ENCODE data around the gene CACNA1D. TPM values are rescaled to one million over a fixed set of nuclear protein-coding genes. Genes with fewer than 3 reads are reported as not detected.

The CACNA1D gene
- total and polyA plus RNA-seq, 9 of the 15 experiments (the other 6 are each of a cell fraction or from before 2014, with no cell fraction given): 0.29 TPM; not detected in 8

DNA sequence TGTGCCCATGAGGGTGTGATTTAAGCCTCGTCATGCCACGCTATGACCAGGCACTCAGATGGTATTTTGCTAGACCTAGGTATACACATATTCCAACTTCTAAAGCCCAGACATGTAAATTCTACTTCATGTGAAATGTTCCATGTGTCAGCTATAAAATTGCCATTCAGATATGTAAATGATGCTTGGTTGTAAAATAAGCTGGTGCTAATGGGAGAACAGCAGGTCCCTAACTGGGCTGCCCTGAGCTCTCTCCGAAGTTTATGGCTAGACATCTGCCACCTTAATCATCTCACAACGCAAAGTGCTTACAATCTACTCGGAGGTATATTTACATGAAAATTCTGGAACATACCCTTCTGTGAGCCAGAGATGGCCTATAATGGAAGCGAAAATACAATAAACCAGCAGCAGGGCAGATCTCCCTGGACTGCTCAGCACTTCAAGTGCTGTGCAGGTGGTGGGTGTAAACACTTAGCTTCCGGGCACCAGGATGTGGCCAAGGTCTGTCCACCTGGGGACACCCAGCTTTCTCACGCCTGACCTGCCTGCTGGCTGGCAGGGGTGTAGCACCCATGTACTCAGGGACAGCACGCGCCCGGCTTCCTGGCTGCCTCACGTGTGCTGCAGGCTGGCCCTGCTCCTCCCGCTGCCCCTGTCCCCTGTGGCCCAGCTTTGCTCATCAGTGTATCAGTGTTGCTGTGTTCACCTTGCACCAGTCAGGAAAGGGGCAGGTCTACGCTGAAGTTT, 269.8 kb downstream of the CACNA1D start:
- no peak overlapping the region for H3K27ac ChIP-seq (ENCODE audit: extremely low read depth, low read depth, low read length)
- H2AFZ ChIP-seq (ENCODE audit: low read depth, low read length): no peak overlapping the region
- H4K20me1 ChIP-seq (replicated peaks; ENCODE audit: control insufficient read depth, insufficient read depth, low read length): no peaks in the 10 kb centered on the region
- no peaks in the 10 kb centered on the region for H3K9me3 ChIP-seq (replicated peaks; ENCODE audit: control insufficient read depth, insufficient read depth, low read depth, low read length)
- in situ Hi-C loops (cut with MboI) (no loop called here), intact Hi-C loops (cut with micrococcal nuclease) (no loop called here)
- H3K4me1 ChIP-seq (replicated peaks in 1 of 2; ENCODE audit: control insufficient read depth in 2 of 2, insufficient read depth in 2 of 2, low read length in 2 of 2): no peaks in the 10 kb centered on the region
- H3K4me2 ChIP-seq (ENCODE audit: insufficient read depth, low read length): no peak overlapping the region
- no peak overlapping the region for H3K4me3 ChIP-seq
- TF ChIP-seq MCM5 (IDR thresholded peaks at IDR 0.05; ENCODE audit: low read depth) (no peak), ESRRA (IDR thresholded peaks at IDR 0.05; ENCODE audit: borderline replicate concordance, low read depth) (no peak), SMARCB1 (IDR thresholded peaks at IDR 0.05; ENCODE audit: insufficient read length, low read depth) (no peak), HNRNPUL1 (IDR thresholded peaks at IDR 0.05; ENCODE audit: low read length) (no peak), PTTG1 (tag; IDR thresholded peaks at IDR 0.05; ENCODE audit: low read depth) (no peak)
- TF ChIP-seq, protein P1, sequence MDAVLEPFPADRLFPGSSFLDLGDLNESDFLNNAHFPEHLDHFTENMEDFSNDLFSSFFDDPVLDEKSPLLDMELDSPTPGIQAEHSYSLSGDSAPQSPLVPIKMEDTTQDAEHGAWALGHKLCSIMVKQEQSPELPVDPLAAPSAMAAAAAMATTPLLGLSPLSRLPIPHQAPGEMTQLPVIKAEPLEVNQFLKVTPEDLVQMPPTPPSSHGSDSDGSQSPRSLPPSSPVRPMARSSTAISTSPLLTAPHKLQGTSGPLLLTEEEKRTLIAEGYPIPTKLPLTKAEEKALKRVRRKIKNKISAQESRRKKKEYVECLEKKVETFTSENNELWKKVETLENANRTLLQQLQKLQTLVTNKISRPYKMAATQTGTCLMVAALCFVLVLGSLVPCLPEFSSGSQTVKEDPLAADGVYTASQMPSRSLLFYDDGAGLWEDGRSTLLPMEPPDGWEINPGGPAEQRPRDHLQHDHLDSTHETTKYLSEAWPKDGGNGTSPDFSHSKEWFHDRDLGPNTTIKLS (IDR thresholded peaks at IDR 0.05; ENCODE audit: borderline replicate concordance, low read depth): no peak
- TF ChIP-seq, protein P2, sequence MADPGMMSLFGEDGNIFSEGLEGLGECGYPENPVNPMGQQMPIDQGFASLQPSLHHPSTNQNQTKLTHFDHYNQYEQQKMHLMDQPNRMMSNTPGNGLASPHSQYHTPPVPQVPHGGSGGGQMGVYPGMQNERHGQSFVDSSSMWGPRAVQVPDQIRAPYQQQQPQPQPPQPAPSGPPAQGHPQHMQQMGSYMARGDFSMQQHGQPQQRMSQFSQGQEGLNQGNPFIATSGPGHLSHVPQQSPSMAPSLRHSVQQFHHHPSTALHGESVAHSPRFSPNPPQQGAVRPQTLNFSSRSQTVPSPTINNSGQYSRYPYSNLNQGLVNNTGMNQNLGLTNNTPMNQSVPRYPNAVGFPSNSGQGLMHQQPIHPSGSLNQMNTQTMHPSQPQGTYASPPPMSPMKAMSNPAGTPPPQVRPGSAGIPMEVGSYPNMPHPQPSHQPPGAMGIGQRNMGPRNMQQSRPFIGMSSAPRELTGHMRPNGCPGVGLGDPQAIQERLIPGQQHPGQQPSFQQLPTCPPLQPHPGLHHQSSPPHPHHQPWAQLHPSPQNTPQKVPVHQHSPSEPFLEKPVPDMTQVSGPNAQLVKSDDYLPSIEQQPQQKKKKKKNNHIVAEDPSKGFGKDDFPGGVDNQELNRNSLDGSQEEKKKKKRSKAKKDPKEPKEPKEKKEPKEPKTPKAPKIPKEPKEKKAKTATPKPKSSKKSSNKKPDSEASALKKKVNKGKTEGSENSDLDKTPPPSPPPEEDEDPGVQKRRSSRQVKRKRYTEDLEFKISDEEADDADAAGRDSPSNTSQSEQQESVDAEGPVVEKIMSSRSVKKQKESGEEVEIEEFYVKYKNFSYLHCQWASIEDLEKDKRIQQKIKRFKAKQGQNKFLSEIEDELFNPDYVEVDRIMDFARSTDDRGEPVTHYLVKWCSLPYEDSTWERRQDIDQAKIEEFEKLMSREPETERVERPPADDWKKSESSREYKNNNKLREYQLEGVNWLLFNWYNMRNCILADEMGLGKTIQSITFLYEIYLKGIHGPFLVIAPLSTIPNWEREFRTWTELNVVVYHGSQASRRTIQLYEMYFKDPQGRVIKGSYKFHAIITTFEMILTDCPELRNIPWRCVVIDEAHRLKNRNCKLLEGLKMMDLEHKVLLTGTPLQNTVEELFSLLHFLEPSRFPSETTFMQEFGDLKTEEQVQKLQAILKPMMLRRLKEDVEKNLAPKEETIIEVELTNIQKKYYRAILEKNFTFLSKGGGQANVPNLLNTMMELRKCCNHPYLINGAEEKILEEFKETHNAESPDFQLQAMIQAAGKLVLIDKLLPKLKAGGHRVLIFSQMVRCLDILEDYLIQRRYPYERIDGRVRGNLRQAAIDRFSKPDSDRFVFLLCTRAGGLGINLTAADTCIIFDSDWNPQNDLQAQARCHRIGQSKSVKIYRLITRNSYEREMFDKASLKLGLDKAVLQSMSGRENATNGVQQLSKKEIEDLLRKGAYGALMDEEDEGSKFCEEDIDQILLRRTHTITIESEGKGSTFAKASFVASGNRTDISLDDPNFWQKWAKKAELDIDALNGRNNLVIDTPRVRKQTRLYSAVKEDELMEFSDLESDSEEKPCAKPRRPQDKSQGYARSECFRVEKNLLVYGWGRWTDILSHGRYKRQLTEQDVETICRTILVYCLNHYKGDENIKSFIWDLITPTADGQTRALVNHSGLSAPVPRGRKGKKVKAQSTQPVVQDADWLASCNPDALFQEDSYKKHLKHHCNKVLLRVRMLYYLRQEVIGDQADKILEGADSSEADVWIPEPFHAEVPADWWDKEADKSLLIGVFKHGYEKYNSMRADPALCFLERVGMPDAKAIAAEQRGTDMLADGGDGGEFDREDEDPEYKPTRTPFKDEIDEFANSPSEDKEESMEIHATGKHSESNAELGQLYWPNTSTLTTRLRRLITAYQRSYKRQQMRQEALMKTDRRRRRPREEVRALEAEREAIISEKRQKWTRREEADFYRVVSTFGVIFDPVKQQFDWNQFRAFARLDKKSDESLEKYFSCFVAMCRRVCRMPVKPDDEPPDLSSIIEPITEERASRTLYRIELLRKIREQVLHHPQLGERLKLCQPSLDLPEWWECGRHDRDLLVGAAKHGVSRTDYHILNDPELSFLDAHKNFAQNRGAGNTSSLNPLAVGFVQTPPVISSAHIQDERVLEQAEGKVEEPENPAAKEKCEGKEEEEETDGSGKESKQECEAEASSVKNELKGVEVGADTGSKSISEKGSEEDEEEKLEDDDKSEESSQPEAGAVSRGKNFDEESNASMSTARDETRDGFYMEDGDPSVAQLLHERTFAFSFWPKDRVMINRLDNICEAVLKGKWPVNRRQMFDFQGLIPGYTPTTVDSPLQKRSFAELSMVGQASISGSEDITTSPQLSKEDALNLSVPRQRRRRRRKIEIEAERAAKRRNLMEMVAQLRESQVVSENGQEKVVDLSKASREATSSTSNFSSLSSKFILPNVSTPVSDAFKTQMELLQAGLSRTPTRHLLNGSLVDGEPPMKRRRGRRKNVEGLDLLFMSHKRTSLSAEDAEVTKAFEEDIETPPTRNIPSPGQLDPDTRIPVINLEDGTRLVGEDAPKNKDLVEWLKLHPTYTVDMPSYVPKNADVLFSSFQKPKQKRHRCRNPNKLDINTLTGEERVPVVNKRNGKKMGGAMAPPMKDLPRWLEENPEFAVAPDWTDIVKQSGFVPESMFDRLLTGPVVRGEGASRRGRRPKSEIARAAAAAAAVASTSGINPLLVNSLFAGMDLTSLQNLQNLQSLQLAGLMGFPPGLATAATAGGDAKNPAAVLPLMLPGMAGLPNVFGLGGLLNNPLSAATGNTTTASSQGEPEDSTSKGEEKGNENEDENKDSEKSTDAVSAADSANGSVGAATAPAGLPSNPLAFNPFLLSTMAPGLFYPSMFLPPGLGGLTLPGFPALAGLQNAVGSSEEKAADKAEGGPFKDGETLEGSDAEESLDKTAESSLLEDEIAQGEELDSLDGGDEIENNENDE (IDR thresholded peaks at IDR 0.05; ENCODE audit: low read depth, low read length): no peak
- ChIA-PET CTCF (ENCODE audit: low intra/inter-chr PET ratio) (no interaction called here), POLR2A (interaction anchor here (0.6 kb wide), 2 partner anchors 9 to 110 kb away, joined by 3 read pairs; no protein-coding TSS in a partner anchor)
- no peak overlapping the region for H3K9ac ChIP-seq (ENCODE audit: insufficient read depth in 1 of 2, low read depth in 2 of 2, low read length in 2 of 2)
- 7% methylated on average over 13 of the region's 14 CpGs for WGBS (ENCODE audit: insufficient coverage, low coverage, missing lambda C conversion rate)
- no peaks in the 10 kb centered on the region for H3K79me2 ChIP-seq (ENCODE audit: control insufficient read depth, insufficient read depth, low read length)
- no peaks in the 10 kb centered on the region for H3K9me1 ChIP-seq (ENCODE audit: control insufficient read depth, insufficient read depth, low read length)
- no peak for DNase-seq (ENCODE audit: extremely low read depth in 1 of 4, low spot score in 3 of 4)
- no peak for FAIRE-seq
- BruUV-seq (replicated peaks): no TSS peak
- H3K27me3 ChIP-seq (ENCODE audit: control insufficient read depth in 2 of 2, insufficient read depth in 2 of 2, low read length in 2 of 2): peaks cover 0 to 51% of the 10 kb centered on the region in 2 experiments; a peak in 3 of 5 replicates
- ATAC-seq: no peak
- no peaks in the 10 kb centered on the region for H3K36me3 ChIP-seq (ENCODE audit: control insufficient read depth, insufficient read depth, low read length)

Data from K562 (cell line).